Measurements from ENCODE around the gene C1QTNF5.

DNA sequence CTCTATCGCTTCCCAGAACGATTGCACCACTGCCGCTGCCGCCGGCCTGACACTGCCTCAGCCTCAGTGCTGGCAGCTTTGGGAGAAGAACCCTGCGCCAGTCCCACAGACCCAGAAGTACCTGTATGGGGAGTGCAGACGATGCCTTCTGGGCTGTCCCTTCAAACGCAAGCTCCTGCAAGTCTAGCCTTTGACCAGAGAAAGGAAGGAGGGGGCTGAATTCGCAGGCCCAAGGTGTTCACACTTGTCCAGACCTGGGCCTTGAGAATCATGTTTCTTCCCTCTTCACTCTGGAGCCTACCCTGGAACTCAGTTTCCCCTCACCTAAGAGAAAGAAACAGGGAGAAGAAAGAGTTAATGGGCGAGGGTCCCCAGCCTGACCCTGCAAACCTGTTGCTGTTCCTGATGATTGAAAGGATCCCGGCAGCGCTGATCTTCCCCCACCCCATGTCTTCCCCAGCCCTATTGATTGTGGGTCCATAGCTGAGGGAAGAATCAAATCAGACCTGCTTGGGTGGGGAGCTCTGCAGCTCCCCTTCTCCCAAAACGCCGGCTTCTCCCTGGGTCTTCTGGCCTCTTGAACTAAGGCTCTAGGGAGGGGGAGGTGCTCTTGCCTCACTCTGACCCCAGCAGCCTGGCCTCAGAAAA, 23.0 kb downstream of the C1QTNF5 start:
- TF ChIP-seq CTCF (conservative IDR thresholded peaks at IDR 0.05) (no peak), ZFX (IDR thresholded peaks at IDR 0.05) (no peak)
